HepG2 (cell line): ENCODE data around the gene LONP1. TPM values are rescaled to one million over a fixed set of nuclear protein-coding genes. Genes with fewer than 3 reads are reported as not detected.

Experiments
- AKAP8 ChIP-seq: sonication (generic); formaldehyde crosslinking; IDR thresholded peaks from 2 replicates; pipeline ENCODE4 v1.5.1; 2020; ENCODE audit warnings: mild to moderate bottlenecking, missing genetic modification reagents
- ETV5 ChIP-seq: IDR thresholded peaks from 2 replicates; pipeline ENCODE4 v1.6.1; 2018; ENCODE audit warnings: missing biosample characterization, missing genetic modification reagents, inconsistent platforms, borderline replicate concordance
- KDM5A ChIP-seq: fragments of 200-600 bp; sonication (generic); IDR thresholded peaks from 2 replicates; pipeline ENCODE4 v1.7.0; 2018; ENCODE audit warnings: antibody characterized with exemption, mild to moderate bottlenecking, low read length, borderline replicate concordance
- ZC3H13 ChIP-seq: sonication (generic); formaldehyde crosslinking; IDR thresholded peaks from 2 replicates; pipeline ENCODE4 v1.8.1; 2023; ENCODE audit warnings: mild to moderate bottlenecking, missing genetic modification reagents, moderate library complexity
- ZFP37 ChIP-seq: sonication (generic); formaldehyde crosslinking; IDR thresholded peaks from 2 replicates; pipeline ENCODE4 v1.4.0; 2020; ENCODE audit warnings: missing genetic modification reagents, borderline replicate concordance
- ZFP62 ChIP-seq: sonication (generic); formaldehyde crosslinking; IDR thresholded peaks from 2 replicates; pipeline ENCODE4 v1.4.0; 2020; ENCODE audit warnings: missing genetic modification reagents
- ZNF788 ChIP-seq: sonication (generic); formaldehyde crosslinking; IDR thresholded peaks from 2 replicates; pipeline ENCODE4 v1.5.0; 2020; ENCODE audit warnings: mild to moderate bottlenecking, missing genetic modification reagents, borderline replicate concordance
- ZNF891 ChIP-seq: sonication (generic); formaldehyde crosslinking; IDR thresholded peaks from 2 replicates; pipeline ENCODE4 v1.5.0; 2020; ENCODE audit warnings: mild to moderate bottlenecking, missing genetic modification reagents
- polyA plus RNA-seq, 8 experiments: library from polyadenylated mRNA; depleted of rRNA in 3 of 8; stranded (reverse) in 7 of 8; unstranded in 1 of 8; fragments of >200 nt; fragmentation: Illumina TruSeq in 4 of 8; extraction: Trizol in 4 of 8; gene quantifications; 2 replicates each; pipeline versions ENCODE4 v1.2.1 to v1.2.3, GENCODE V29; 2011 to 2016; ENCODE audit warnings: low read depth in 4 of 8, missing spikeins in 1 of 8, mixed read lengths in 1 of 8; ENCODE audit not compliant: insufficient read depth in 1 of 8
- total RNA-seq, 5 experiments: library from RNA; depleted of rRNA; stranded (reverse); fragments of >200 nt; fragmentation: Illumina TruSeq; extraction: Trizol; gene quantifications; 2 replicates each; pipeline ENCODE4 v1.2.3, GENCODE V29; 2016; ENCODE audit warnings: low read depth in 1 of 5
- TF ChIP-seq, protein P1 (sequence below): fragments of 450-650 bp; IDR thresholded peaks from 2 replicates; pipeline ENCODE4 v1.6.1; 2017
- TF ChIP-seq, protein P2 (sequence below): sonication (generic); formaldehyde crosslinking; IDR thresholded peaks from 2 replicates; pipeline ENCODE4 v1.4.0; 2020; ENCODE audit warnings: missing genetic modification reagents

LONP1 gene
- total and polyA plus RNA-seq, 2 of the 13 experiments (the other 11 are each of a cell fraction or from before 2014, with no cell fraction given), result 59.5 to 76.8 TPM

DNA sequence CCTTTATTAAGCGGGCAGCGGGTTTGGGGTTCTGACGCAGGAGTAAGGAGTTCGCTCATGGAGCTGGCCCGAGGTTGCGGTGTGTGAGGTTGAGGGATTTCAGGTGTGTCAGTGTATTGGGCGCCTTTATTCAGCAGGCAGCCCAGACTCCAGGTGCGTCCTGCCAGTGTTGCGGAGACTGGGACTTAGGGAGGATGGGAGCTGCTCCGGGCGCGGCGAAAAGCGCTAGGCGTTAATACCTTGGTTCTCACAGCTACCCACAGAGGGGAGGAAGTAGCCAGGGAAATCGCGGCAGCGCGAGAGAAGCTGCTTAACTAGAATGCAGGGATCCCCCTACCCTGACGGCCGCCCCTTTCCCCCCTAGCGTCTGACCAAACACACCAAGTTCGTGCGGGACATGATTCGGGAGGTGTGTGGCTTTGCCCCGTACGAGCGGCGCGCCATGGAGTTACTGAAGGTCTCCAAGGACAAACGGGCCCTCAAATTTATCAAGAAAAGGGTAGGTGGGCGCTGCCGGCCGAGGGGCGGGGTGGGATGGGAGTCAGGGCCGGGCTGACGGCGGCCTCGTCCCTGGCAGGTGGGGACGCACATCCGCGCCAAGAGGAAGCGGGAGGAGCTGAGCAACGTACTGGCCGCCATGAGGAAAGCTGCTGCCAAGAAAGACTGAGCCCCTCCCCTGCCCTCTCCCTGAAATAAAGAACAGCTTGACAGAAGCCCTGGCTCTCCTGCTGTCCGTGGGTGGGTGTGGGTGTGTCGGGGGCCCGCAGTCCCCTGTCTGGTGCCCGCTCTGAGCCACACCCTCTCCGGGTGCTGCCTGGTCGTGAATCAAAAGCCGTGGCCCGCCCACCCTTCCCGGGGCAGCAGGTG, 28.8 kb downstream of the LONP1 start (continued):
- TF ChIP-seq ZNF788 (CRISPR knock-in tag) (no peak), ZFP62 (CRISPR knock-in tag) (no peak), ZC3H13 (CRISPR knock-in tag) (peak; percentile 87), ZFP37 (CRISPR knock-in tag) (0 out of 2 replicates have a peak, but pooled peaks have one; percentile 32), ETV5 (no peak), AKAP8 (peak; percentile 59), ZNF891 (no peak), KDM5A (0 out of 2 replicates have a peak, but pooled peaks have one; percentile 26)
- TF ChIP-seq, protein P1, sequence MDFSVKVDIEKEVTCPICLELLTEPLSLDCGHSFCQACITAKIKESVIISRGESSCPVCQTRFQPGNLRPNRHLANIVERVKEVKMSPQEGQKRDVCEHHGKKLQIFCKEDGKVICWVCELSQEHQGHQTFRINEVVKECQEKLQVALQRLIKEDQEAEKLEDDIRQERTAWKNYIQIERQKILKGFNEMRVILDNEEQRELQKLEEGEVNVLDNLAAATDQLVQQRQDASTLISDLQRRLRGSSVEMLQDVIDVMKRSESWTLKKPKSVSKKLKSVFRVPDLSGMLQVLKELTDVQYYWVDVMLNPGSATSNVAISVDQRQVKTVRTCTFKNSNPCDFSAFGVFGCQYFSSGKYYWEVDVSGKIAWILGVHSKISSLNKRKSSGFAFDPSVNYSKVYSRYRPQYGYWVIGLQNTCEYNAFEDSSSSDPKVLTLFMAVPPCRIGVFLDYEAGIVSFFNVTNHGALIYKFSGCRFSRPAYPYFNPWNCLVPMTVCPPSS, result no peak
- TF ChIP-seq, protein P2, sequence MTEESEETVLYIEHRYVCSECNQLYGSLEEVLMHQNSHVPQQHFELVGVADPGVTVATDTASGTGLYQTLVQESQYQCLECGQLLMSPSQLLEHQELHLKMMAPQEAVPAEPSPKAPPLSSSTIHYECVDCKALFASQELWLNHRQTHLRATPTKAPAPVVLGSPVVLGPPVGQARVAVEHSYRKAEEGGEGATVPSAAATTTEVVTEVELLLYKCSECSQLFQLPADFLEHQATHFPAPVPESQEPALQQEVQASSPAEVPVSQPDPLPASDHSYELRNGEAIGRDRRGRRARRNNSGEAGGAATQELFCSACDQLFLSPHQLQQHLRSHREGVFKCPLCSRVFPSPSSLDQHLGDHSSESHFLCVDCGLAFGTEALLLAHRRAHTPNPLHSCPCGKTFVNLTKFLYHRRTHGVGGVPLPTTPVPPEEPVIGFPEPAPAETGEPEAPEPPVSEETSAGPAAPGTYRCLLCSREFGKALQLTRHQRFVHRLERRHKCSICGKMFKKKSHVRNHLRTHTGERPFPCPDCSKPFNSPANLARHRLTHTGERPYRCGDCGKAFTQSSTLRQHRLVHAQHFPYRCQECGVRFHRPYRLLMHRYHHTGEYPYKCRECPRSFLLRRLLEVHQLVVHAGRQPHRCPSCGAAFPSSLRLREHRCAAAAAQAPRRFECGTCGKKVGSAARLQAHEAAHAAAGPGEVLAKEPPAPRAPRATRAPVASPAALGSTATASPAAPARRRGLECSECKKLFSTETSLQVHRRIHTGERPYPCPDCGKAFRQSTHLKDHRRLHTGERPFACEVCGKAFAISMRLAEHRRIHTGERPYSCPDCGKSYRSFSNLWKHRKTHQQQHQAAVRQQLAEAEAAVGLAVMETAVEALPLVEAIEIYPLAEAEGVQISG (CRISPR knock-in tag), result peak; percentile 44; the same call in 1 of the 2 replicates
